ENCODE measurements around the gene RASD2.

RASD2 gene

GRCh38 chr22:35533365-35534029 is 7.1 kb upstream of the RASD2 start:
- TF ChIP-seq CTCF (IDR thresholded peaks at IDR 0.05) = no peak

GRCh38 chr22:35534091-35534490 is 6.5 kb upstream of the RASD2 start:
- no peak for TF ChIP-seq CTCF (IDR thresholded peaks at IDR 0.05)

GRCh38 chr22:35537232-35537631 is 3.4 kb upstream of the RASD2 start:
- TF ChIP-seq CTCF (IDR thresholded peaks at IDR 0.05) = no peak

- TF ChIP-seq CTCF (IDR thresholded peaks at IDR 0.05) = peak; percentile 43
Observed at GRCh38 chr22:35538801-35539321, 1.8 kb upstream of the RASD2 start.

GRCh38 chr22:35539487-35539886 is 1.1 kb upstream of the RASD2 start:
- no peak for TF ChIP-seq CTCF (IDR thresholded peaks at IDR 0.05)

- TF ChIP-seq CTCF (IDR thresholded peaks at IDR 0.05) = no peak
Observed at GRCh38 chr22:35539910-35540594, 579 bp upstream of the RASD2 start.

- no peak for TF ChIP-seq CTCF (IDR thresholded peaks at IDR 0.05)
Observed at GRCh38 chr22:35541254-35541748, 670 bp downstream of the RASD2 start.
